Activated T-cell treated with anti-CD3 and anti-CD28 coated beads for 4 hours (primary cell): ENCODE data around the gene DCBLD2.

Experiments
- DNase-seq: peaks from one replicate; pipeline ENCODE4 v3.0.0-alpha.2; 2020

Gene DCBLD2

DNA sequence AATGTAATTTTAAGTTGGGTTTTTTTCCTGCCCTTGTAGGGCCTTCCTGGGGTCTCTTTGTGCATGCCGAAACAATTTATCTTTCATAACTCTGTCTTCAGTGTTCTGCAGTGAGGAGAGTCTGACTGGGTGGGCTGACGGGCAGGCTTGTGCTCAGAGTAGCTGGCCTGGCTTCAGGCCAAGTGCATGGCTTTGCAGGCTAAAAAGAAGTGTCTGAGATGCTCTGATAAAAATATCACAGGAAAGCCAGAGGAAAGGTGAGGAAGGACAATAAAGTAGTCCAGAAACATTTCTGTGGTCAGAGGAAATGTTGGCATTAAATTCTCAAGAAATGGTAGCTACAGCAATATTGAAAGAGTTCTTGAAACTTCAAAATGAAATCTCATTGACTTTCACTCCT is 112.8 kb downstream of the DCBLD2 start:
- no peak for DNase-seq

DNA sequence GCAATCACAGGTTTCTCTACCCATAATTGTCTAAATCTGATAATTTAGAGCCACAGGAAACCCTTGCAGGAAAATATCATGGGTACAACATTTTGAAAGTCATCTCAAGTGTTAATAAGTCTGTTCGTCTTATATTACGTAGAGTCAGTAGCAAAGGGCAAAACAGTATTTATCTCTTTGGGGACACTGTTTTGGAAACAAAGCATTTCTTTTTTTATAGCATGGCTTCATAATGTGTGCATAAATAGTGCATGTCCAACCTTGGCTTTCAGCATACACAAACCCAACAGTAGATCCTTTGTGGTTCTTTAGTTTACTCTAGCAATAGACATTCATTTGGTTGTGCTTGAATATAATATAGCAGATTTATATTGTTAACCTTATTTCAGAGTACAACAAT is 114.3 kb downstream of the DCBLD2 start:
- no peak for DNase-seq

DNA sequence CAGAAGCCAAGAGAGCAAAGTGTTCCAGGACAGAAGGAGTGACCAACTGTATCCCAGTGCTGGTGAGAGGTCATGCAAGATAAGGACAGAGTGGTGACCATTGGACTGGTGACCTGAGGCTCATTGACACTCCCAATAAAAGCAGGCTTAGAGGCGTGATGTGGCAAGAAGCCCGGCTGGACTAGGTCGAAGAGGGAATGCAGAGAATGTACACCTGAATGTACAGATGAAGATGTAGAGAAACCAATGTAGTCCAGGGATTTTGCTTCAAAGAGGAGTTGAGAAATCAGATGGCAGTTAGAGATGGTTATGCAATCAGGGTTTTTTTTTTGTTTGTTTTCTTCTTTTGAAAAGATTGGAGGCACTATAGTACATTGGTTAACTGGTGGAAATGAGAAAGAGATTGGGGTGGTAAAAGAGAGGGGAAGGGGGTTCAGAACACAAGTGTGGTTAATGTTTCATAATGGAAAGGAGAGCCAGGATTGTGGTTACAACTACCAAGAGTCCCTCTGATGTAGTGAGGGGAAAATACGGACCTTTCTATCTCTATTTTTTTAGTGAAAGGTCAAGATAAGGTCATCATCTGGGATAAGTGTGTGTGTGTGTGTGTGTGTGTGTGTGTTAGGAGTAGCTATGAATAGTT is 115.0 kb downstream of the DCBLD2 start:
- no peak for DNase-seq

DNA sequence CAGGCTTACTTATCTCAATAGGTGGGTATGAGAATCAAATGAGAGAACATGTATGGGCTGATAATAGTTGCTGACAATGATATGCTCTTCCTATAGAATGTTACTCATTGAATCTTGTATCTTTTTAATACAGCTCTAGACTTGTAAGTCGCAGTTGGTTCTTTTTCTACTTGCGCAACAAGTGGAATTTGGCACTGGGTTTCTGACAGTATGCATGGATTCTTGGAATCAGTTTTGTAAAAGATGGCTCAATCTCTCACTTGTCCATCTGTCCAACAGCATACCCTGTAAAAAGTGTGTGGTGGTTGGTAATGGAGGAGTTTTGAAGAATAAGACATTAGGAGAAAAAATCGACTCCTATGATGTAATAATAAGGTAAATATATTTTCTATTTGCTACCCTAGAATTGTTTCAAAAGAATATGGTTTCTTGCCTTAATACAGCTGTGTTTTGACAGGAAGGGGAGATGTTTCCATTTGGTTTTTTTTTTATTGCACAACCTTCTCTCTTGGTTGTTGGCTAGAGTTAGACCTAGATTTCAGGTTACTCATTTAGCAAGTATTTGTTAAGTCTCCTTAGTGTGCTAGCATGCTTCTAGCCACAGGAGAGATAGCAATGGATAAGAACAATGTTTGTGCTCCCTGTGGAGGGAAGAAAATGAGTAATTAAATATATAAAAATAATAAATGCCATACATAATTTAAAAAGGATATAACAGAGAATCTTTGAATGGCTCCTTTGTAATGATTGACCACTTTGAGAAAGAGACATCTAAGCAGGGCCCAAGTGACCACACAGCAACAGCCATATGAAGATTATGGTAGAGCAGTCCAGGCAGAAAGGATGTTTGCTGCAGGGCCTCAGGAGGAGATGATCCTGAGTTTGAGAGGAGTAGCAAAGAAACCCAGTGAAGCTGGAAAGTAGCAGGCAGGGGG is 116.6 kb downstream of the DCBLD2 start:
- no peak for DNase-seq

DNA sequence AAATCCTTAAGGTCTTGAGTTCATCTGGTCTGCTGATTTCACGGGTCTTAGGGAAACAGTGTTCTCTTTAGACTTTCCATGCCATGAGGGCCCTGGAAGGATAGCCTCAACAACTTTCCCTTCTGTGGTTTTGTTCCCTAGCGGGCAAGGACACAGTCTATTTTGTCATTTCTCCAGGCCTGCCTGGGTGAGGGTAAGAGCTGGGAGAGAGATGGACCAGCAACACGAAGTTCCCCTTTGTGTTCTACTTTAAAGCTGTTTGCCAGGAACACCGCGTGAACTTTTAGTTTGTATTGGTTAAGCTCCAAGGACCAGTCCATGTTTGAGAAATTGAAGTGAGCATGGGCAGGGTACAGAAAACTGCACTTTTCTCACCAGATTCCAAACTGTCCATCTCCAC is 117.5 kb downstream of the DCBLD2 start:
- no peak for DNase-seq

DNA sequence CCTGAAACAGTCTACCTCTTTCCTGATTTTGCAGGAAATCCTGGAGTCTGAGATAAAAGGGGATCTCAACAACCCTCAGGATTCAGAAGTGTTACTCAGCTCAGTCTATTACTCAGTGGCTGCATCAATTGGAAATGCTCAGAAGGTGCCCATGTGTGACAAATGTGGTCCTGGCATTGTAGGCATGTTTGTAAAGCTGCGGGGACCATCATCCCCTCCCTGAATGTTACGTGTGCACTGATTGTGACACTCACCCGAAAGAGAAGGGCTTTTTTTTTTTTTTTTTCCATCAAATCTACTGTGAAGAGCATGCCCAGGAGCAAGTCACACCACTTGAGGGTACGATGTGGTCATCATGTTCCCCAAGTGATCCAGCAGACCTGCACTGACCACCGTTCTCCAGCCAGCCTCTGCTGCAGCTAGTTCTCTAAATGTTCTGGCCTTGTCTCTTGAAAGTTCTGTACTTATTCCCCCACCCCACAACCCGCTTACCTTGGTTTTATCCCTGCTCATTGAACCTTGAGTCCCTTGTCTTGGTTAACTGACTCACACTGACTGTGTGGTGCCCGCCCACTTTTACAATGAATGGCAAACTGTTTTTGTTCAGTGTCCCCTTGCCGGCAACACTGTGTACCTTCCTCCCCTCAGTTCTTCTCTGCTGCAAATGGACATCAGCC is 118.5 kb downstream of the DCBLD2 start:
- no peak for DNase-seq

DNA sequence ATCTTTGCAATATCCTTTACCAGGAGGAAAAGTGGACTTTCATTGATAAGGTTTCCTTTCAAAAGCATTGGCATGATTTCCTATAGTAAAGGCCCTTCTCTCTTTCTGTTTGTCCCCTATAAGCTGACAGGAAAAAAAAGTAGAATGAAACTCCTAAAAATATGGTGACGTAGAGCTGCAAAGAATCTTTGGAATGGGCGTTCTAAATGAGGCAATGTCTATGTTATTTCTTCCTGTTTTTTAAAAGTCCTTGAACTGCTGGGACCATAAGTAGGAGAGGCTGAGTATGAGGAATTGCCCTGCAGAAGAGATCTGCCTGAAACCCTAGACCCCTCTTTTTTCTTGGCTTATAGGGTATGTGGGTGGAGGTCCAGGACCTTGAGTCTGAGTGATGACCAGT is 121.2 kb downstream of the DCBLD2 start:
- DNase-seq = no peak

DNA sequence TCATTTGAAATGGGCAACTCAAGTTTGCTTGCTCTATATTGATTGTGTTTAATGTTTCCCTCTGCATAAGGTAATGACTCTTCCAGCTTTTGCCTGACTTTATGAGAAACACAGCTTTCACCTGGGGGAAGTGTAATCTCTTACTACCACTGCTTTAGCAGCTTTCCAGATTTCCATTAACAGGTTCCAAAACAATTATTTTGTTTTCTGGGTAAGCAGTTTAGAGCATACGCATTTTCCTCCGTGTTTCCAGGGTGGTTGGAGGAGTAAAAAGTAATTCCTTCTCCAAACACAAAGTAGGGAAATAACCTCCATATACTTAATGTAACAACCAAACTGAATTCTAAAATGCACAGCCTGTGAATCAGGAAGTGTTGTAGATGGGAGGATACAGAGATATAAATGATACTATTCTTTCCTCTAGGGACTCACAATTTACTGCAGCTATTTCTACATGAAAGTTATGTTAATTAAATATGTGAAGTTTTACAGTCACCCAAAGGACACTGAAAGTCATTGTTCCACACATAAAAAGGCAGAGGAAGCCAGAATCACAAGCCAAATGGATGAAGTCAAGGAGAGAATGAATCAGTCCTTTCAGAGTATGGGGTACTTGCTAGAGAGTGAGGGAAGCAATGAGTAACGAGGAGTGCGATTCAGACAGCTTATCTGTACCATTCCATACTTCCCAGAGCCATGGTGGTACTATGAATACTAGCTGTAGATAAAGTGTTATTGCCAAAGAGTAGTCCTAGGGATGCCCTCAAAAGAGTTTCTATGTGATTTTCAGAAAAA is 121.8 kb downstream of the DCBLD2 start:
- no peak for DNase-seq

DNA sequence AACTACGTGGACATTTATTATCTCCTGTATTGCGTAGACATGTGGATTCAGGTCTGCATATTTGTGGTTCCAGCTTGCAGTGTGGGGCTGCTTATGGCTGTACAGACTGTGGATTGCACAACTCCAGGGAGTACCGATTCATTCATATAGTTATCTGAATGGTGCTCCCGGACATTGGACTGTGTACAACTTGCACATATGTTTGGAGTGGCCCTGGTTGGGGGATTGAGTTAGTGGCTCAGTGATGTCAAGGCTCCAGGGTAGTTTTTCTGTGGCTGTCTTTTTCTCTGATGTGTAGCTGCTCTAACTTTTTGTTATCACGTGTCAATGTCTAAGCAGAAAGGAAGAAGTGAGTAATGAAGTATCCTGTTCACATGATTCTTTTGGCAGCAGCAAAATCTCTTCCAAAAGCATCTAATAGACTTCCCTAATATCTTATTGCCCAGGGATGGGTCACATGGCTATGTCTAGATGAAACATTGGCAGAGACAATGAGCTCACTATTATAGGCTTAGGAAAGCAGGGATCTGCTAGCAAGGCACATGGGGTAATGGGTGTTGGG is 122.6 kb downstream of the DCBLD2 start:
- DNase-seq = no peak

DNA sequence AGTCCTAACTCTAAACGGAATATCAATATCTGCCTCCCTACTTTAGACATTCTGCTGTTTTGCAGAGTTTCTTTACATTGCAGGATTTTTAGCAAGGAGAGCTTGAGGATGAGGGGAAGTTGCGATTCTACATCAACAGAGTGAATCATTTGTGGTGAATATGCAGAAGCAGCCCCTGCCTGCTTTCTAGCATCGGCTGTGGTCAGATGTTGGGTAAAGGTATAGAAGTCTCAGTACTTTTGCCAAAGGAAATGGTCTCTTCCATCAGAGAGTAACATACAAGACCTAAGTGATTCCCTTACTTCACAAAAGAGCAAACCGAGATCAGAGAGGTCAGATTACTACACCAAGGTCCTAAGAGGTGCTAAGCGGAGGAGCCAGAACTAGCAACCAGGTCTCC is 123.1 kb downstream of the DCBLD2 start:
- no peak for DNase-seq

DNA sequence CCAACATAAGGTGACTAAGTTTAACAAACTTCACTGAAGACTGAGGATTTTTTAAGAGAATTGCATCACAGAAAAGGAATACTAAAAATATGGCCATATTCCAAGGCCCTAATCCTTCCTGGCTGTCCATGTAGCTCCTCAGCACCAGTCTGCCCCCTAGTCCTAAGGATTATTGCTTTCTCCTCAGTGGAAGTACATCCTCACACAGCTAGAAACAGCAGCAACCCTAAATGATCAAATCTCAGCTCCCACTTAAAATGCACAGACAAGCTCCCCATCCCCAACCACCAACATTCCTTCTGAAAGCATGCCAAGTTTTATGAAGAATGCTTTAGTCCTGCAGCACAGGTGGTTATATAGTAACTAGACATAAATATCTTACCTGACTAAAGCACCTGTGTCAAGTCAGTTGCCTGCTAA is 123.7 kb downstream of the DCBLD2 start:
- no peak for DNase-seq

DNA sequence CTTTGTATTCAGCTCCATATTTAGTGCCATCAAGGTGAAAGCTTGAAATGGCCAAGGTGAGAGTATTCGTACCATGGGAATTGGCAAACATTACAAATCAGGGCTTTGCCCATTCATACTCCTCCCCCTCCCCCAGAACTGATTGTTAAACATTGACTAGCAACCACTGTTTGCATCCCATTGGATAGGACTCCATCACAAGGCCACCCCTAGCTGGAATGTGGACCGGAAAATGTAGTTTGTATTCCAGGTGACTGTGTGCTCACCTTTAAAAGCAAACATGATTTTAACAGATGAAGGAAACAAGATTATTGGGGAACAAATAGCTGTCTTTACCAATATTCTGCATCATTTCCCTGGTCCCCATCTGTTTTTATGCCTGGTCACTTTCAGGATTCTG is 124.2 kb downstream of the DCBLD2 start:
- no peak for DNase-seq

DNA sequence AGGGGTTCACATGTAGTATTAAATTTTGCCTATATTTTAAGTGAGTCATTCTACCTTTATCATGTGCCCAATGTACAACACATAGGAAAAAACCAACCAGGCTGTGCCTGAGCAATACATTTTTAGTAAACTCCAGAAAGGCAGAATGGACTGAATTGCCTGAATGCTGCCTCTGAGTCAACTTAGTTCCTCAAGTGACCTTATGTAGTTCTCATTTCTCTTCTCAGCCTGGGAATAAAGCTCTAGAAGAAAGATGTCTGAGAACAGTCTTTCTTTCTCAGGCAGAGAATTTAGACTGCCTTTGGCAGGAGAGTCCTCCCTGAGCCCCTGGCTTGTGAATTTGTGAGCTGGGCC is 125.4 kb downstream of the DCBLD2 start:
- no peak for DNase-seq

DNA sequence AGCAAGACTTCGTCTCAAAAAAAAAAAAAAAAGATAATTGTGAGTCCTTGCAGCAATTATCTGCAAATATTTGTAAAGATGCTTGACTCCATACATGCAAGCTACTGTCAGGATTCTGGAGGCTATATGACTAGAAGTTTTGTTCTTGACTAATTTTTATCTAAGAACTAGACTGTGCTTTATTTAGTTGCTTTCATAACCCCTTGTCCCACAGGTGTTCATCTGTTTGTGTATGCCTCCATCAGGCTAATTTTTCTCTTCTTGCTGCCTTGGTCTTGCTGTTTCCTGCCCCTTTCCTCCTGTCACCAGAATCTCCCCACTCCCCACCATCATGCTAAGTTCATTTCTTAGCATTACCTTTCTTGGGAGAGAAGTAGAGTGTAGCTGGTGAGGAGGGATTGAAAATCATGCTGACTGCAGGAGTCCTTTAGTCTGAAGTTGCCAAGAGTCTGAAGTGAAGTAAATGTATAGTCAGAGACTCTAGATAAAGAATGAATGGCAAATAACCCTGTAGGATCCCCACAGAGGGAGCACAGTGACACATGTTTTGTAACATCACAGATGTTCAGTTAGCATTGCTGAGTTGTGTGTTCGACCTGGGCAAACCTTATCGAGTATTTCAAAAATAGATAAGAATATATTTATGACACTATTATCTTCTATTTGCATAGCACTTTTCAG is 125.9 kb downstream of the DCBLD2 start:
- DNase-seq = no peak

DNA sequence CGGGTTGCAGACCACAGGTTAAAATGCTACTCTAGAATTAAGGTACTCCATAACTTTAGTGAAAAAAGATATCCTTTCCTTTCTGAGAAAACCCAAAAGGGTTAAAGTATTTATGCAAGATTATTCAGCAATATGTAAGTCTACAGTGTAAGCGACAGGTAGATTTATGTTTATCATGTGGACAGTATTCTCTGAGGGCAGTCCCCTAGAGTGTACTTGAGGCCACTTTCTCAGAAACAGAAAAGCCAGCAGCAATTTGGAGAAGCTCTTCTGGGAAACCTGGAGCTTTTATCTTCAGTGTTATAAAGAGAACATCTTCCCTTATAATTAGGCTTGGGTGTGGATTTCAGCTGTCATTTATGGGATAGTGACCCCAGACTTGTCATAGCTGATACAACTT is 129.5 kb downstream of the DCBLD2 start:
- no peak for DNase-seq

DNA sequence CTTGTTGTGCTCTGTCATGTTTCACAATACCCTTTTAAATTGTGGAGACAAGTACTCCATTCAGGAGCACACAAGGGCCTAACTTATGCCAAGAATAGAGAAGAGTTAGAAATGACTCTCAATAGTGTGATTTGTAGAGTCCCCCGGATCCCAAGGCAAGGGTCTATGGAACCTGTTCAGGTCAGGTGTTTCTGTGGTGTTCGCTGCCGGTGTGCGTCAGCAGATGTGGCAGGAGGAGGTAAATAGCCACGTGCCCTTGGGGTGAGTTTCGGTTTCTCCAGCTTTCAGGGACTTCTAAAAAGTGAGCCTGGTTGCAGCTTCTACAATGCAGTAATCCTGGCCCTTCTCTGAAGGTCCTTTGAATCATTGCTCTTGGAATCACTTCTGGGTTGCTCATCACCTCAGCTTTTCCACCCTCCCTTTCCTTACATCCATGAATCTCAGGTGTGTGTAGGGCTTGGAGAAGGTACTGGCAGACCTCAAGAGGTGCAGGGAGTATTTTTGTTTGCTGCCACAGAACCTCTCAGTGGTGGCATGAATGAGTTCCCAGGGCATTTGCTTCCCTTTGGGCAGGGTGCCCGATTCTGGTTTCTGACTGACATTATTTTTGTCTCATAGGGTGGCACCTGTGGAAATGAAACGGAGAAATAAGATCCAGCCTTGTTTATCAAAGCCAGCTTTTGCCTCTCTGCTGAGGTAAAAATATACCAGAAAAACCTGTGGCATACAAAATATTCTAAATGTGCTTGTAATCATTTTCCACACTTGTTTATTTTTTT is 131.0 kb downstream of the DCBLD2 start:
- no peak for DNase-seq

DNA sequence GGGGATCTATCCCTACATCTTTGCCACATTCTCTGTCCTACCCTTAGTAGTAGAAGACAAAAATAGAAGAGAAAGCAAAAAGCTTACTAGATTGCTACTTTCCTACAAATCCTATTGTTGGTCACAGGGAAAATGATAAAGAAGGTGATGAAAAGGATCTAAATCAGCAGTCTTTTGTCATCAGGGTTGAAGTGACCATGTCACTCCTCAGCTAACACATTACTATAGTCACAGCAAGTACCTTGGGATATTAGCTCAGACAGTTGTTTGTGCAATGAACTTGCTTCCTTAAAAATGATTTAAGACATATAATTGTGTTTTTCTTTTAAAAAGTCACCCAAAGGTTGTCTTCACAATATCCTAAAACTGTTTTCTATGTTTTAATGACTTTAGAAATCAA is 132.0 kb downstream of the DCBLD2 start:
- DNase-seq = no peak

DNA sequence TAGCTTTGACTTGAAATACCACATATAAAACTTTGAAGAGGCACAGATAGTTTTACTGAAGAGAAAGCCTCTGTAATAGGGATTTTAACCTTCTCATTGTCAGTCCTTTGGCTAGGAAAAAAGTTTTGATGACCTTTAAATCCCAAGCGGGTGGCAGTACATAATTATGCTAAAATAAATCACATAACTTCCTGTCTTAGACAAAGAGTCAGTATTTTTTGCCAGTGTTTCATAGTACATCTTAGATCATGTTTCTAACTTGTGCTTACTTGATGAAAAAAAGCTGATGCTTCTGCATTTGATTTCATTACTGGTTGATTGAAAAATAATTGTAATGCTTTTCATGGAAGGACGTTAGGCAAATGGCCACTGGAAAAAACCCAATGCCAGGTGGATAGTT is 132.5 kb downstream of the DCBLD2 start:
- DNase-seq = no peak

DNA sequence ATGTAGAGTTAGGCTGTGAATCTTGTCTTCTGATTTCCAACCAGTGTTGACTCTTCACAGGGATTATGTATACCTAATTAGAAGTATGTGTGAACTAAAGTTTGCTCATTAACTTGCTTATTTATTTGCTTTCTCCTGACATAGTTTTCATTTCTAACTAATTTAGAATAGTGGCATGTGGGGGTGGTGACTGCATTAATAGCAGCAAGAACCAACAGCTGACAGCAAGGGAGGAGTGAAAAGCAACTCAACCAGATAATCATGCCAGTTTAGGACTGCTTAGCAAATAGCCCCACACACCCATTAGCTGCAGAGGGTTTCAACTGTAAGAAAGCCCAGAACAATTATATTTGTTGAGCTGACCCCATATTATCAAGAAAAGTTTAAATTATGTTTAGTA is 134.6 kb downstream of the DCBLD2 start:
- no peak for DNase-seq

DNA sequence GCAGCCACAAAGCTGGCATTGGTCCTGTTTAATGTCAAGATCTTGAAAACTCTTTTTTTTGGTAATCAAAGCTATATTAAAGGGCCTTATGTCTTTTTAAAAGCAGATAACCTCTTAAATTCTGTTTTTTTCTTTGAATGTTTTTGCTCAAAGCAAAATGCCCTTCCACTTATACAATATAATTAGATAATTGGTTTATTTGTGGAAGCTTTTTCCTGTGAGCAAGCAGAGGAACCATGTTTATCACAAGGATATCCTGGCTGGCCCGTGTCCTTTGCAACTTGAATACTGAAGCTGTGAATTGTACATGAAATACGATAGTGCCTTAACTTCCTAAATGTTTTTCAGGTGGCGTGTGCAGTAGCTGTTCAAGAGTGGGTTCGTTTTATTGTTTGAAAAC is 135.8 kb downstream of the DCBLD2 start:
- DNase-seq = no peak

DNA sequence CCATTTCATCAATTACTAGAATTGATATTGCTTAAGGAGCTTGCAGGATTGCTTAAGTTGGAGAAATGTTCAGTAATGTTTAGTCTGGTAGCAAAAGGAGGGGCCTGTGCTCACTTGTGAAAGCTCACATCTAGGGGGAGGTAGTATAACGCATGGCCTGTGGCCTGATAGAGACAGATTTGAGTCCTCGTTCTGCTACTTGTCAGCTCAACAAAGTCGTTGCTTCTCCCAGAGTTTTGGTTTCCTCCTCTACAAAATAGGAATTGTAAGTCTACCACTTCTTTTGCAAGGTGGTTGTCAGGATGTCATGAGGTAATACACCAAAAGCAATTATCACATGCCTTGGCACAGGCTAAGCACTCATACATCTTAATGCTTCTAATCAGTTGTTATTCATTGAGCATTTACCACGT is 137.0 kb downstream of the DCBLD2 start:
- no peak for DNase-seq
